ENCODE measurements around the gene TOX2. TPM values are rescaled to one million over a fixed set of nuclear protein-coding genes. Genes with fewer than 3 reads are reported as not detected.

The TOX2 gene
- total RNA-seq, 2 experiments from 2014 or later = 0.23 TPM; not detected in 1

GRCh38 chr20:44050327-44050726, 135.7 kb downstream of the TOX2 start:
- H3K79me2 ChIP-seq (ENCODE audit: insufficient read depth, low read depth, low read length) = no peaks in the 10 kb centered on the region
- H3K9me3 ChIP-seq (ENCODE audit: low read length) = no peaks in the 10 kb centered on the region
- POLR2A ChIA-PET = no interaction called here
- no peak for DNase-seq (ENCODE audit: low spot score)
- no peaks in the 10 kb centered on the region for H4K20me1 ChIP-seq (ENCODE audit: insufficient read depth, low read length)
- CTCF ChIA-PET (ENCODE audit: unreplicated experiment) = no interaction called here
- H3K4me1 ChIP-seq (ENCODE audit: insufficient read depth, low read length, poor library complexity, severe bottlenecking) = no peaks in the 10 kb centered on the region
- H3K4me3 ChIP-seq (ENCODE audit: low read depth, low read length, poor library complexity, severe bottlenecking) = no peak overlapping the region
- no TSS peak for BruUV-seq (replicated peaks)
- no peak overlapping the region for H3K4me2 ChIP-seq (ENCODE audit: low read length)
- H3K9me2 ChIP-seq (ENCODE audit: insufficient read depth, low read length) = no peaks in the 10 kb centered on the region
- TF ChIP-seq EZH2phosphoT487 (IDR thresholded peaks at IDR 0.05; ENCODE audit: borderline replicate concordance, low read depth, low read length) (no peak), CTCF (conservative IDR thresholded peaks at IDR 0.05; ENCODE audit: low read length) (no peak)
- no peaks in the 10 kb centered on the region for H3K36me3 ChIP-seq (ENCODE audit: insufficient read depth, low read length)
- no peak overlapping the region for H3K27ac ChIP-seq (ENCODE audit: low read depth, low read length, poor library complexity, severe bottlenecking)
- intact Hi-C loops (cut with micrococcal nuclease; ENCODE audit: unreplicated experiment) = no loop called here
- H2AFZ ChIP-seq (ENCODE audit: low read length) = no peak overlapping the region

- TF ChIP-seq EZH2phosphoT487 (IDR thresholded peaks at IDR 0.05; ENCODE audit: borderline replicate concordance, low read depth, low read length) (no peak), CTCF (conservative IDR thresholded peaks at IDR 0.05; ENCODE audit: low read length) (no peak)
- Histone ChIP-seq H3K79me2 (ENCODE audit: insufficient read depth, low read depth, low read length) (no peaks in the 10 kb centered on the region), H3K9me3 (ENCODE audit: low read length) (no peaks in the 10 kb centered on the region), H2AFZ (ENCODE audit: low read length) (no peak overlapping the region), H3K4me3 (ENCODE audit: low read depth, low read length, poor library complexity, severe bottlenecking) (no peak overlapping the region), H3K9me2 (ENCODE audit: insufficient read depth, low read length) (no peaks in the 10 kb centered on the region), H3K27ac (ENCODE audit: low read depth, low read length, poor library complexity, severe bottlenecking) (no peak overlapping the region), H3K4me2 (ENCODE audit: low read length) (no peak overlapping the region), H3K4me1 (ENCODE audit: insufficient read depth, low read length, poor library complexity, severe bottlenecking) (no peaks in the 10 kb centered on the region), H3K36me3 (ENCODE audit: insufficient read depth, low read length) (no peaks in the 10 kb centered on the region), H4K20me1 (ENCODE audit: insufficient read depth, low read length) (no peaks in the 10 kb centered on the region)
- no peak for DNase-seq (ENCODE audit: low spot score)
- ChIA-PET POLR2A (no interaction called here), CTCF (ENCODE audit: unreplicated experiment) (no interaction called here)
- no TSS peak for BruUV-seq (replicated peaks)
- intact Hi-C loops (cut with micrococcal nuclease; ENCODE audit: unreplicated experiment) = no loop called here
Measured at GRCh38 chr20:44050925-44051660, 136.4 kb downstream of the TOX2 start.

- BruUV-seq (replicated peaks) = no TSS peak
- Histone ChIP-seq H3K9me2 (ENCODE audit: insufficient read depth, low read length) (no peaks in the 10 kb centered on the region), H3K9me3 (ENCODE audit: low read length) (no peaks in the 10 kb centered on the region), H3K4me2 (ENCODE audit: low read length) (no peak overlapping the region), H3K79me2 (ENCODE audit: insufficient read depth, low read depth, low read length) (no peaks in the 10 kb centered on the region), H3K4me3 (ENCODE audit: low read depth, low read length, poor library complexity, severe bottlenecking) (no peak overlapping the region), H2AFZ (ENCODE audit: low read length) (no peak overlapping the region), H3K4me1 (ENCODE audit: insufficient read depth, low read length, poor library complexity, severe bottlenecking) (no peaks in the 10 kb centered on the region), H3K27ac (ENCODE audit: low read depth, low read length, poor library complexity, severe bottlenecking) (no peak overlapping the region), H3K36me3 (ENCODE audit: insufficient read depth, low read length) (no peaks in the 10 kb centered on the region), H4K20me1 (ENCODE audit: insufficient read depth, low read length) (no peaks in the 10 kb centered on the region)
- POLR2A ChIA-PET = no interaction called here
- DNase-seq (ENCODE audit: low spot score) = no peak
- CTCF ChIA-PET (ENCODE audit: unreplicated experiment) = no interaction called here
- intact Hi-C loops (cut with micrococcal nuclease; ENCODE audit: unreplicated experiment) = no loop called here
- TF ChIP-seq CTCF (conservative IDR thresholded peaks at IDR 0.05; ENCODE audit: low read length) (no peak), EZH2phosphoT487 (IDR thresholded peaks at IDR 0.05; ENCODE audit: borderline replicate concordance, low read depth, low read length) (no peak)
Measured at GRCh38 chr20:44051661-44052000, 137.0 kb downstream of the TOX2 start.
